T-helper 9 cell (primary cell): ENCODE data around the gene SPAG16.

Experiments used
- DNase-seq: peaks from one replicate; pipeline ENCODE4 v3.0.0-alpha.2; 2020

SPAG16 gene

DNA sequence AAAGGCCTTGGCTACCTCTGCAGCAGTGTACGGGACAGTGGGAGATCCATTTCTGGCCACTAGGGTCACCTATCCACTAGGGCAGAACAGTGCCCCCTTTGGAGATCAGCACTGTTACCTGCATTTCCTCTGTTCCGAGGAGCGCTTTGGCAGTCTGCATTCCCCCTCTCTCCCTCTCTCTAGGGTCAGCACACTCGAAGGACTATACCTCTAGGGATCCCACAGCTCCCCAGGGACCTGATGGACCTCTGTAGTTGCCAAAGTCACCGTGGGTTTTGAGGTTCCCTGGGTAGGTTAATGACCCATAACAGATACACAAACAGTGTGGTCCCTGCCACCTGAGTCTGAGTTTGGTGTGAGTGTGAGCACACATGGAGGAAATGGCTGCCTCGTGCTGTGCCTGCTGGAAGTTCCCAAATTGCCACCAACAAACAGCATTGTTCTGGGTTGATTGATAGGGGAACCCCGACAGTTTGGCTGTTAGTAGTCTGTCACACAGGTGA, 1026.8 kb downstream of the SPAG16 start:
- no peak for DNase-seq

GRCh38 chr2:214311931-214312749, 1027.9 kb downstream of the SPAG16 start:
- no peak for DNase-seq

DNA sequence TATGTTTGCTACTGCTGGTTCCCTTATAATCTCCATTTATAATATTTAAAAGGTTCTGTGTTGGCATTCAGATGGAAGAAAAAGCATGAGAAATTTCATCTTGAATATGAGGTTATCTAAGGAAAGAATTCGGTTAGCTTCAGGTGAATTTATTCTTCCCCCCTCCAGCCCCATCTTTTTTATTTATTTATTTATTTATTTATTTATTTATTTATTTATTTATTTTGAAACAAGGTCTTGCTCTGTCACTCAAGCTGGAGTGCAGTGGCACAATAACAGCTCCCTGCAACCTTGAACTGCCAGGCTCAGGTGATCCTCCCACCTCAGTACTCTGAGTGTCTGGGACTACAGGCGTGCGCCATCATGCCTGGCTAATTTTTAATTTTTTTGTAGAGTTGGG, 1031.1 kb downstream of the SPAG16 start:
- no peak for DNase-seq

- no peak for DNase-seq
These were observed 1035.9 kb downstream of the SPAG16 start for GRCh38 chr2:214320211-214320610.

DNA sequence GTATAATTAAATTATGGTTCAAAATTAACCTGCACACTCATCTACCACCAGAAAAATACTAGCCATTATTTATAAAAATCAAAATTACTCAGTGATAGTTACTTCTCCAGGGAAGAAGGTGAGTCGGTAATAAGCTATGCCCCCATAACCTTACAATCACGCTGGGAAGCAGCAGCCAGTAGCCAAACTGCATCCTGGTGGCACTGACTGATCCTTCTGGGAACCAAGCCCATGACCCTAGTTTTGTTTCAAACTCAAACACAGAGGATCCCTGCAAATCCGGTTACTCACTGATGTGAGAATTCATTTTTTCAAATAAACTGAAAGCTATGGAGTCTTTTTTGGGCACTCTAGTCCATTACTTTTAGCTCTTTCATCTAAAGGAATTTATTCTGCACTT, 1038.4 kb downstream of the SPAG16 start:
- DNase-seq: no peak

DNA sequence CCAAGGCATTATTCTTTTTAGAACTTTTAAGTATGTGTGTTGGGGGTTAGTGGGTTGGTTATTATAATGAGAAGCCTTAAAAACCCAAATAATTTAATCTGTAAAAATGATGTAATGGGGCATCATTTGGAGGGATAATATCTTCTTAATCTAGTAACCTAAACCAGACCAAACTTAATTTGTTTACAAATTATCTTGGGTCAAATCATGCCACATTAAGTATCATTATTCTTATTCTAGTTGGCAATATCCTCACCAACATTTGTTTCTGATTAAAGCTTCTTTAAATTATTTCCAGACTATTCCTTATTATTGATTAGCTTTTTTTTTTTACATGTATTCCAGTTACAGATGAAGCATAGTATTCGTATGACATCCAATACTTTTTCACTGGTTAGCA, 1041.1 kb downstream of the SPAG16 start:
- DNase-seq: no peak

DNA sequence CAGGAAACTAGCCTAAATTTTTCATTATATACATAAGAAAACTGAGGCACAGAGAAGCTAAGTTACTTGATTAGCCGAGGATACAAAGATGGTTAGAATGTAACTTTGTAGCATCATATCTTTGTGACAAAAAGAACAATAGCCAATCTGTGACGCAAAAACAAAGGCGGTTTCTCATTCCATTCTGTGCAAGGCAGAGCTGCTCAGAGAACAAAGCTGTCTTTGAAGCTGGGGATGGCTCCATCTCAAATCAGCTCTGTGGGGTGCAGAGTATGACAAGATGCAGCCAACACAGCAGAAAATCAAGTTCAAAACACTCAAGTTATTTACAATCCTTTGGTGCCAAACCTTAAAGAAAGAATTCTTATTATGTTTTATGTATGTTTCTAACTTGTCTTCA, 1044.7 kb downstream of the SPAG16 start:
- no peak for DNase-seq

- no peak for DNase-seq
These were observed 1057.4 kb downstream of the SPAG16 start for GRCh38 chr2:214341646-214342045.

DNA sequence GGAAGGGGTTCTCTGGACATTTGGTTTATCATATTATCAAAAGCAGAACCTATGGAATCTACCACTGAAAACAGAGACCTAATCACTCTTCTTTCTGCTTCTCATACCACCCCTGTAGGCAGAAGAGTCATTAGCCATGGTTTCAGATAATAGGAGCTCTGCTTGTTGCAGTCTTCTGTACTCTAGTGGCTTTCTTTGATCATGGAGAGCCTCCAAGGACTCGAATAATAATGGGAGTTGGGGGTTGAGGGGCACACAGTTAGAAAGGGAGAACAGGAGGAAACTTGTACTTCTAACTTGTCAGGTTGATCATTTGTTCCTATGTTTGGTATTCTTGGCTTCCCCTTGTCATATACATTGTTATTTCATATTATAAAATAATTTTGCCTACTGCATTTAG, 1074.2 kb downstream of the SPAG16 start:
- no peak for DNase-seq

- DNase-seq: no peak
These were observed 1076.9 kb downstream of the SPAG16 start for GRCh38 chr2:214361116-214361515.

GRCh38 chr2:214365549-214365948, 1081.3 kb downstream of the SPAG16 start:
- DNase-seq: no peak

DNA sequence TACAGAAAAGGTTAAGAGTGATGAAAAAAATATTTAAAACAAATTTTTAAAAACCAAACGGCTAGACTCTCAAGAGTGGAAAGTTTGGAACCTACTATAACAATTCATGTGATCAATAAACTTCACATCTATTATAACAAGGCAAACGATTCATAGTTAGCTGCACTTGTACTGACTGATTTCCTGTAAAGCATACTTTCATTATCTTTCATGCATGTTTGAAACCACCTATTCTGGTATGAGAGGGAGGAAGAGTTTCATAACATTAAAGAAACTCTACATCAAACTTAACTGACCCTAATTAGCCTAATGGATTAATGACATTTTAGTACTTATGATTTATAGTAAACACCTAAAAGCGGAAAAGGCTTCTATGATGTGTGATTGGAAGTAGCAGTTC, 1082.9 kb downstream of the SPAG16 start:
- no peak for DNase-seq

GRCh38 chr2:214376618-214377285, 1092.5 kb downstream of the SPAG16 start:
- no peak for DNase-seq

DNA sequence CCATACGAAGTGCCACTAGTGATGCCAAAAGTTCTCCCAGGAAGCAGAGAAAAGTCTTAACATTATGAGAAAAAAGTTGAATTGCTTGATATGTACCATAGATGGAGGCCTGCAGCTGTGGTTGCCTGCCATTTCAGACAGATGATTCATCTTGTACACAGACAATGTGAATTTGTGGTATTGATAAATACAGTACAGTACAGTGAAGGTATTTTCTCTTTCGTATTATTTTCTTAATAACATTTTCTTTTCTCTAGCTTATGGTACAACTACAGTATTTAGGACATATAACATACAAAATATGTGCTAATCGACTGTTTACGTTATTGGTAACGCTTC, 1093.0 kb downstream of the SPAG16 start:
- no peak for DNase-seq

DNA sequence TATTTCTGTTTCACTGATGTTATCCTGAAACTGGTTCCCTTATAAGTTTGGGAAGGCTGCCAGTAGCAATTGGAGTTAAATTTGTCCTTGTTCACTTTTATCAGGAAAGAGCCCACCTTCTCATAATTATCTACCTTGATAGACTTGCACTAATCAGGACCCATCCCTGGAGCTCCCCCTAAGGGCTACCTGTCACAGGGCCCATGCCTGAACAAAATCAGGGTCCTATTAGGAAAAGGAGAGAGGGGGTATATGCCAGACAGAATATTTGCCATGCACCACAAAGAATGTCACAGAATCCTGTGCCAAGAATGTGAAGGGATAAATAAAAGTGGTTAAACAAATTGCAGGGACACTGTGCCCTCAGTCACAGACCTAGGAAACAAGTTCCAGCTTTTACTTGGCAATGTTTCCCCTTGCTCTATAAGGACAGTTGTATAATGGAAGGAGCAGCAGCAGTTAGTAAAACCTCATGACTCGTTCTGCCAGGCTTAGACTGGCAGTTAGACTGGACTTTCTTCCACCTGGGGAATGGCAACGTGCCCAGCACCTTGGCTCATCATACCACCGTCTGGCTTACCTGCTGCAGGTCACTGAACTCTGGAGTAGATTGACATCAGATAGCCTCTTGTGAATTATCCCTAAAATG, 1094.3 kb downstream of the SPAG16 start:
- no peak for DNase-seq

DNA sequence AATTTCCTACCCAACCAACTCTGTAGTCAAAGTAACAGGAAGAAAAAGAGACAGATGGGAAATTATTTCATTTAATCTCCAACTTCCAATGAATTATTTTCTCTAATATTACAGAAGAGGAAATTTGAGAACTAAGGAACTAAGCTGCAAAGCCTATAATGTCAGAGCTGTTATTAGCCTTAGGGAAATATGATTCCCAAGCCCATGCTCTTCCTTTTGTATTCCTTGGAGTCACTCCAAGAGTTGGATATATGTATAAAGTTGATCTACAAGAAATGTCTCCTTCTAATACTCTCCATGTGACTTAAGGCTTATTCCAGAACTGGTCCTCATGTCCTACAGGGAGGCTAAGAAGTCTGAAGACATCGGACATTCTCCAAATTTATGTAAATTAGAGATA, 1095.0 kb downstream of the SPAG16 start:
- DNase-seq: no peak

DNA sequence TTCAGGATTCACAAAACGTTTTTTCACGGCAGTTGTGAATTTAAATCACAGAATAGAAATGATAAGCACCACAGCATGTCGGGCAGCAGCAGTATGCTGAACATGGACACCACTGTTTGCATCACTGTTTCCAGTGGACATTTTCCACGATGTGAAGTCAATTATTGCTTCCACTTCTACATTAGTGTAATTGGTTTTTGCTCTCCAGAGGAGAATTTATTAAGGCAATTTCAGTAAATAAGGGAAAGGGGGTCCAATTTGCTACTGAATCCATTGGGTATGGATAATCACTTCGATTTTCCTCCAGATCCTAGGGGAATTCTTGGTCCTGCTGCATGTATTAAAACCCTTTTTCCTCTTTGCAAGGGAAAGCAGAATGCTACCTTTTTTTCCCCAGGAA, 1096.4 kb downstream of the SPAG16 start:
- no peak for DNase-seq

DNA sequence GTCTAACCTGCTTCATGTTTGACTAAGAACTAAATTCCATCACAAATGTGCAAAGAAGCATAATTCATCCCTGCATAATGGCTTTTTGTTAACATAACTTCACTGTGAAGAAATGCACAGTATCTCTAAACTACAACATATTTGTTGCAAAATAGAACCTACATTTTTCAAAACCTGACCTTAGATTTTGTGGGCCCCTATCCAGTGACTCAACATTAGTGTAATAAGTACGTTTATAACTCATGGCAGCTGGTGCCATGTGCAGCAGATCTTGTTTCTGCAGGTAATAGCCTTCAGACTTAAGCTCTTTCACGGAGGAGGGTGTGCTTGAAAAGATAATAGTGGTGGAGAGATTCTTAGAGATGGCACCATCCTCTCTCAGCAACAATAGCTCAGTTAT, 1098.0 kb downstream of the SPAG16 start:
- no peak for DNase-seq

DNA sequence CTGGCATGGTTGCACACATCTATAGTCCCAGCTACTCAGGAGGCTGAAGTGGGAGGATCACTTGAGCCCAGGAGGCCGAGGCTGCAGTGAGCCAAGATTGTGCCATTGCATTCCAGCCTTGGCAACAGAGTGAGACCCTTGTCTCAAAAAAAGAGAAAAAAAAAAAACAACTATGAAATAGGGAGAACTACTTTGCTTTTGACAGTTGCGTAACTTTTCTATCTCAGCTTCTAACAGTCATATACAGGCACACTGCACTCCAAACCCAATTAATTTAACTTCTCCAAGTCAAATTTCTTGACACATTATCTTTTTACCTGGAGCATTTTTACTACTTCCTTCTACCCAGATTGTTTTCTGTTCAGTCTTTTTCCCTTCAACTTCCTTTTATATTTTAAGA, 1102.5 kb downstream of the SPAG16 start:
- DNase-seq: no peak

DNA sequence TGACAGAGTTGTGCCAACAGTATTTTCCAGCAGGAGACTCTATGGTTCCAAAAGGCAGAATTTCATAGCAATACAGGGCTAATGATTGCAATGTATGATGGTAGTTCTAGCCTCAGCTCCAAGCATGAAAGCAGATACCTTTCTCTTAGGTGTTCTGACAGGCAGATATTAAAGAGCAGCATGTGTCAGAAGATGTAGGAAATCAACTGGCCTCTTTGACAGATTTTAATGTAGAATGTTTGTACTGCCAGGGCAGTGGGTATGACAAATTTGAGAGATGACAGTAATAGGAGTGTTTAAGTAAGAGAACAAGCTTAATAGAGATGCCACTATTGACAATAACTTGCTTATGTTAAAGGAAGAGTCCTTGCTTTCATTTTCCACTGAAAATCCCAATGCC, 1105.1 kb downstream of the SPAG16 start:
- DNase-seq: no peak

DNA sequence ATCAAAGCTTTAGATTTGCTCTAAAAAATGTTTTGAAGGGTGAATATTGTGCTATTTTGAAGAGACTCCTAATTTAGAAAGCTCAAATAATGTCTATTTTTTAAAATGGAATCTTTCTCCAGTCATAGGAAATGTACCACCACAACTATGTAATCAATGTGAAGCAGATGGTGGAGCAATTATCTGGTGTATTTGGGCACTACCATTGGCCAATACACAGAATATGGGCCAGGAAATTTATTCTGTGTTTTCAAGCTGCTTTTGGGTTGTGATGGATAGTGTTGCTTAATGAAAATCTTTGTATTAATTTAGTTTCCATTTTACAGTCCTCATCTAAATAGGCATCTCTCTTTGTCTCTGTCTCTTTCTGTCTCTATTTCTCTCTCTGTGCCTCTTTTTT, 1109.5 kb downstream of the SPAG16 start:
- DNase-seq: no peak

DNA sequence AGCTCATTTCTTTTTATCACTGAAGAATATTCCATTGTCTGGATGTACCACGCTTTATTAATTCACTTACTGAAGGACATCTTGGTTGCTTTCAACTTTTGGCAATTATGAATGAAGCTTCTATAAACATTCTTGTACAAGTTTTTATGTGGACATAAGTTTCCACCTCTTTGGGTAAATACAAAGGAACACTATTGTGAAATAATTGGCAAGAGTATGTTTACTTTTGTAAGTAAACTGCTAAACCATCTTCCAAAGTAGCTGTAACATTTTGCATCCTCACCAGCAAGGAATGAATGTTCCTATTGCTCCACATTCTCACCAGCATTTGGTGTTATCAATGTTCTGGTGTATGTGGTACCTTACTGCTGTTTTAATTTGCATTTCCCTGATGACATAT, 1110.8 kb downstream of the SPAG16 start:
- no peak for DNase-seq

GRCh38 chr2:214401580-214401979, 1117.3 kb downstream of the SPAG16 start:
- no peak for DNase-seq
